OCI-LY7 (cell line): ENCODE results near the gene DHX34.

Experiments
- EZH2phosphoT487 ChIP-seq: fragments of 200-600 bp; sonication (generic); IDR thresholded peaks from 2 replicates; pipeline ENCODE4 v1.6.1; 2018; ENCODE audit warnings: low read depth, borderline replicate concordance, mild to moderate bottlenecking, mixed run types, antibody characterized with exemption, low read length, moderate library complexity, mixed read lengths
- TF ChIP-seq, protein P1 (sequence below): fragments of 200-600 bp; sonication (generic); conservative IDR thresholded peaks from 2 replicates; pipeline ENCODE4 v1.5.1; 2014; ENCODE audit warnings: mild to moderate bottlenecking, antibody characterized with exemption, low read length, moderate library complexity, mixed read lengths

DNA sequence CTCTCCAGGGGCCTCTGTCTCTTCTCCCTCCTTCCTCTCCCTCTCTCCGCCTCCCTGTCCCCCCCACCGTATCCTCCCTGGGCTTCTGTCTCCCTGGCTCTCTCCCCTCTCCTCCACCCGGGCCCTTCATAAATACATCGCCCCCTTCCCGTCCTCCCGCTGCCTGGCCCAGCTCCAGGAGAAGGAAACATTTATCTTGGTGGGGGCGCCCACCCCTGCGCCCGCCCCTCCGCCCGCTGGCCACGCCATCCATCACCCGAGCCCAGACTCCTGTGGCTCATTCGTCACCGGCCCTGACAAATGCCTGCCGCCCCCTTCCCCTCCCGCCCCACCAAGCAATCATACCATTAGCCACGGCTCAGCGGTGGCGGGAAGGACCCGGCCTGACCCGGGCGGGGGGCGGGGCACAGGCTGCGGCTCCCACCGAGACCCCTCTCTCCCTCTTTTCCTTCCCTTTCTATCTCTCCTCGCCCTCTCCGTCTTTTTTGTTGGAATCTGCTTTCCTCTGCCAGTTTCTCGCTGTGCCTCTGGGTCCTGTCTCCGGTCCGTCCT lies 72.8 kb downstream of the DHX34 start:
- TF ChIP-seq, protein P1, sequence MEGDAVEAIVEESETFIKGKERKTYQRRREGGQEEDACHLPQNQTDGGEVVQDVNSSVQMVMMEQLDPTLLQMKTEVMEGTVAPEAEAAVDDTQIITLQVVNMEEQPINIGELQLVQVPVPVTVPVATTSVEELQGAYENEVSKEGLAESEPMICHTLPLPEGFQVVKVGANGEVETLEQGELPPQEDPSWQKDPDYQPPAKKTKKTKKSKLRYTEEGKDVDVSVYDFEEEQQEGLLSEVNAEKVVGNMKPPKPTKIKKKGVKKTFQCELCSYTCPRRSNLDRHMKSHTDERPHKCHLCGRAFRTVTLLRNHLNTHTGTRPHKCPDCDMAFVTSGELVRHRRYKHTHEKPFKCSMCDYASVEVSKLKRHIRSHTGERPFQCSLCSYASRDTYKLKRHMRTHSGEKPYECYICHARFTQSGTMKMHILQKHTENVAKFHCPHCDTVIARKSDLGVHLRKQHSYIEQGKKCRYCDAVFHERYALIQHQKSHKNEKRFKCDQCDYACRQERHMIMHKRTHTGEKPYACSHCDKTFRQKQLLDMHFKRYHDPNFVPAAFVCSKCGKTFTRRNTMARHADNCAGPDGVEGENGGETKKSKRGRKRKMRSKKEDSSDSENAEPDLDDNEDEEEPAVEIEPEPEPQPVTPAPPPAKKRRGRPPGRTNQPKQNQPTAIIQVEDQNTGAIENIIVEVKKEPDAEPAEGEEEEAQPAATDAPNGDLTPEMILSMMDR, result no peak
- no peak for TF ChIP-seq EZH2phosphoT487
